ENCODE results near the gene SHANK1. TPM values are rescaled to one million over a fixed set of nuclear protein-coding genes. Genes with fewer than 3 reads are reported as not detected.

The SHANK1 gene
- total RNA-seq, 1 donor from 2014 or later = 0.25 TPM

- H3K27me3 ChIP-seq (ENCODE audit: low read depth) = peaks cover 70% of the 10 kb centered on the region
These were observed 87.3 kb downstream of the SHANK1 start for GRCh38 chr19:50632151-50632835.

GRCh38 chr19:50629801-50630200 lies 89.8 kb downstream of the SHANK1 start:
- TF ChIP-seq, protein P1, sequence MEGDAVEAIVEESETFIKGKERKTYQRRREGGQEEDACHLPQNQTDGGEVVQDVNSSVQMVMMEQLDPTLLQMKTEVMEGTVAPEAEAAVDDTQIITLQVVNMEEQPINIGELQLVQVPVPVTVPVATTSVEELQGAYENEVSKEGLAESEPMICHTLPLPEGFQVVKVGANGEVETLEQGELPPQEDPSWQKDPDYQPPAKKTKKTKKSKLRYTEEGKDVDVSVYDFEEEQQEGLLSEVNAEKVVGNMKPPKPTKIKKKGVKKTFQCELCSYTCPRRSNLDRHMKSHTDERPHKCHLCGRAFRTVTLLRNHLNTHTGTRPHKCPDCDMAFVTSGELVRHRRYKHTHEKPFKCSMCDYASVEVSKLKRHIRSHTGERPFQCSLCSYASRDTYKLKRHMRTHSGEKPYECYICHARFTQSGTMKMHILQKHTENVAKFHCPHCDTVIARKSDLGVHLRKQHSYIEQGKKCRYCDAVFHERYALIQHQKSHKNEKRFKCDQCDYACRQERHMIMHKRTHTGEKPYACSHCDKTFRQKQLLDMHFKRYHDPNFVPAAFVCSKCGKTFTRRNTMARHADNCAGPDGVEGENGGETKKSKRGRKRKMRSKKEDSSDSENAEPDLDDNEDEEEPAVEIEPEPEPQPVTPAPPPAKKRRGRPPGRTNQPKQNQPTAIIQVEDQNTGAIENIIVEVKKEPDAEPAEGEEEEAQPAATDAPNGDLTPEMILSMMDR (IDR thresholded peaks at IDR 0.05; ENCODE audit: borderline replicate concordance) = no peak
- Histone ChIP-seq H3K27me3 (ENCODE audit: low read depth) (peaks cover 59% of the 10 kb centered on the region), H3K4me1 (no peaks in the 10 kb centered on the region), H3K4me3 (no peak overlapping the region), H3K36me3 (peaks cover 7% of the 10 kb centered on the region), H3K27ac (replicated peaks) (no peak overlapping the region), H3K9me3 (replicated peaks) (peaks cover 24% of the 10 kb centered on the region)
- no peak for DNase-seq
- intact Hi-C loops (cut with micrococcal nuclease) = no loop called here

More at GRCh38 chr19:50632151-50632835, 87.3 kb downstream of the SHANK1 start:
- no peaks in the 10 kb centered on the region for H3K4me1 ChIP-seq
- no peak overlapping the region for H3K4me3 ChIP-seq
- TF ChIP-seq, protein P1 (IDR thresholded peaks at IDR 0.05; ENCODE audit: borderline replicate concordance) = no peak
- peaks cover 7% of the 10 kb centered on the region for H3K36me3 ChIP-seq
- intact Hi-C loops (cut with micrococcal nuclease) = no loop called here
- H3K9me3 ChIP-seq (replicated peaks) = peaks cover 33% of the 10 kb centered on the region
- H3K27ac ChIP-seq (replicated peaks) = no peak overlapping the region
- no peak for DNase-seq

- no peak overlapping the region for H3K4me3 ChIP-seq
- no peak for DNase-seq
- peaks cover 6% of the 10 kb centered on the region for H3K36me3 ChIP-seq
- H3K9me3 ChIP-seq (replicated peaks) = peaks cover 18% of the 10 kb centered on the region
- TF ChIP-seq, protein P1 (IDR thresholded peaks at IDR 0.05; ENCODE audit: borderline replicate concordance) = no peak
- H3K4me1 ChIP-seq = no peaks in the 10 kb centered on the region
- intact Hi-C loops (cut with micrococcal nuclease) = no loop called here
- H3K27ac ChIP-seq (replicated peaks) = no peak overlapping the region
- peaks cover 59% of the 10 kb centered on the region for H3K27me3 ChIP-seq (ENCODE audit: low read depth)
These were observed 90.4 kb downstream of the SHANK1 start for GRCh38 chr19:50629194-50629593.

DNA sequence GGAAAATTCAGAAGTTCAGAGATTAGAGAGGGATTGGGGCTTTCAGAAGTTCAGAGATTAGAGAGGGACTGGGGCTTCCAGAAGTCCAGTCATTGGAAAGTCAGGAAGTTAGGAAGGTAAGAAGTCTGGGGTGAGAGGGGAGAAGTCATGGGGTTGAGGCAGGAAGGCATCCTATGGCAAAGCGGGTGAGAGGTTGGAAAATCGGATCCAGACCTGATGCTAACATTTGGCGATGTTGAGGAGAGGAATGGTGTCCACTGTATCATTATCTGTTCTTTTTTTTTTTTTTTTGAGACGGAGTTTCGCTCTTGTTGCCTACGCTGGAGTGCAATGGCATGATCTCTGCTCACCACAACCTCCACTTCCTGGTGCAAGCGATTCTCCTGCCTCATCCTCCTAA lies 91.1 kb downstream of the SHANK1 start:
- Histone ChIP-seq H3K36me3 (peaks cover under 1% of the 10 kb centered on the region), H3K9me3 (replicated peaks) (peaks cover 12% of the 10 kb centered on the region), H3K27me3 (ENCODE audit: low read depth) (peaks cover 59% of the 10 kb centered on the region), H3K4me3 (no peak overlapping the region), H3K27ac (replicated peaks) (no peak overlapping the region), H3K4me1 (no peaks in the 10 kb centered on the region)
- TF ChIP-seq, protein P1 (IDR thresholded peaks at IDR 0.05; ENCODE audit: borderline replicate concordance) = no peak
- no peak for DNase-seq
- intact Hi-C loops (cut with micrococcal nuclease) = no loop called here

- Histone ChIP-seq H3K36me3 (no peaks in the 10 kb centered on the region), H3K27me3 (ENCODE audit: low read depth) (peaks cover 59% of the 10 kb centered on the region), H3K27ac (replicated peaks) (no peak overlapping the region), H3K4me3 (no peak overlapping the region), H3K4me1 (no peaks in the 10 kb centered on the region), H3K9me3 (replicated peaks) (peaks cover 7% of the 10 kb centered on the region)
- intact Hi-C loops (cut with micrococcal nuclease) = no loop called here
- TF ChIP-seq, protein P1 (IDR thresholded peaks at IDR 0.05; ENCODE audit: borderline replicate concordance) = no peak
- no peak for DNase-seq
These were observed 91.5 kb downstream of the SHANK1 start for GRCh38 chr19:50628146-50628545.
